Erythroblast (primary cell): ENCODE measurements around the gene HOXD8.

Experiments used
- GATA1 ChIP-seq: IDR thresholded peaks from 2 replicates; pipeline ENCODE4 v1.6.1; 2011; ENCODE audit warnings: low read depth, mild to moderate bottlenecking, control low read depth, low read length, moderate library complexity
- POLR2A ChIP-seq: IDR thresholded peaks from 2 replicates; pipeline ENCODE4 v1.6.1; 2011; ENCODE audit warnings: mild to moderate bottlenecking, low read length

DNA sequence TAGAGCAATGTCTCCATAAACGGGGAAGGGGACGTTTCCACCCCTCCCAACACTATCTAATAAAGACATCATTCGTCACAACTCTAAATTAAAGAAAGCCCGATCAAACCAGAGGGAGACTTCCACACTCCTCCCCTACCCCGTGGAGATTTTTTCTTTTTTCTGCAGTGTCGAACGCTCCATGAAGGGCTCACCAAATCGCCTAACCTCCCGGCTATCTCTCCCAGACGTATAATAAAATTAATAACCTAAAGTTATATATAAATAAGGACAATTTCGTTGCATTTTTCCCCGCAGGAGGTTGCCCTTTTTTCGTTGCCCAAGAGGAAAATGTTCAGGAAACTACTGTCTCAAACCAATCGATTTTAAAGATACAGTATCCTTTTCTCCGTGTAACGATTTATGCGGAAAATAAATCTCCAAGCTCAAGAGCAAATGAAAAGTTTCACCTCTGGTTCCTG is 48.1 kb upstream of the HOXD8 start:
- TF ChIP-seq POLR2A = no peak
- no peak for TF ChIP-seq GATA1
